Panc1 (cell line): ENCODE measurements around the gene FRMD7. TPM values are rescaled to one million over a fixed set of nuclear protein-coding genes. Genes with fewer than 3 reads are reported as not detected.

Experiments
- ATAC-seq: fragments of 200-7000 bp; cut with Tn5 transposase; 2 replicates; pipeline ENCODE4 v1.9.1; 2020; ENCODE audit warnings: mild to moderate bottlenecking, moderate library complexity
- BruUV-seq: library from RNA; stranded (reverse); fragments of 400-500 nt; replicated peaks from 2 replicates; lab custom pipeline; 2021; lab: Mats Ljungman, UMichigan
- CTCF ChIA-PET: fragments of 300-600 bp; sonication (Branson Sonifier 250); formaldehyde crosslinking; loops from one replicate; lab custom pipeline; 2022; ENCODE audit warnings: antibody characterized with exemption; lab: Charles Lee
- POLR2A ChIA-PET: fragments of 300-600 bp; sonication (Branson Sonifier 250); formaldehyde crosslinking; loops from one replicate; lab custom pipeline; 2022; ENCODE audit warnings: antibody characterized with exemption; lab: Charles Lee
- DNase-seq: peaks from one replicate; pipeline ENCODE4 v3.0.0-alpha.2; 2010; ENCODE audit warnings: low read depth, low spot score
- H3K27ac ChIP-seq: 2 replicates; pipeline ENCODE4 v1.5.1; 2011; ENCODE audit warnings: mild to moderate bottlenecking, low read length, inconsistent platforms
- H3K27me3 ChIP-seq: fragments of 200-500 bp; sonication (Bioruptor generic); 2 replicates; pipeline ENCODE4 v1.6.0; 2014; ENCODE audit warnings: low read length, inconsistent platforms; ENCODE audit not compliant: control insufficient read depth, insufficient read depth
- H3K36me3 ChIP-seq: fragments of 200-500 bp; sonication (Bioruptor generic); 2 replicates; pipeline ENCODE4 v1.5.1; 2014; ENCODE audit warnings: inconsistent platforms, mild to moderate bottlenecking, low read length, moderate library complexity; ENCODE audit not compliant: control insufficient read depth, insufficient read depth
- H3K4me1 ChIP-seq: 2 replicates; pipeline ENCODE4 v1.5.1; 2011; ENCODE audit warnings: inconsistent platforms, mild to moderate bottlenecking, low read length, moderate library complexity; ENCODE audit not compliant: control insufficient read depth, insufficient read depth
- H3K4me3 ChIP-seq, 2 experiments: 2 replicates each; pipeline ENCODE4 v1.5.1; 2011 to 2012; ENCODE audit warnings: low read depth in 2 of 2, low read length in 2 of 2, mild to moderate bottlenecking in 2 of 2, inconsistent platforms in 1 of 2, moderate library complexity in 1 of 2
- H3K9me3 ChIP-seq: fragments of 200-500 bp; sonication (Bioruptor generic); 2 replicates; pipeline ENCODE4 v1.5.1; 2014; ENCODE audit warnings: low read depth, mild to moderate bottlenecking, inconsistent platforms, low read length, moderate library complexity; ENCODE audit not compliant: control insufficient read depth, insufficient read depth
- CTCF ChIP-seq: fragments of 450-650 bp; IDR thresholded peaks from 2 replicates; pipeline ENCODE4 v1.5.1; 2017; ENCODE audit warnings: mild to moderate bottlenecking
- POLR2AphosphoS5 ChIP-seq: IDR thresholded peaks from 2 replicates; pipeline ENCODE4 v1.6.1; 2012; ENCODE audit warnings: mild to moderate bottlenecking, low read depth, low read length, moderate library complexity
- SIN3A ChIP-seq: IDR thresholded peaks from 2 replicates; pipeline ENCODE4 v1.6.1; 2012; ENCODE audit warnings: low read depth, mild to moderate bottlenecking, low read length, moderate library complexity, borderline replicate concordance; ENCODE audit not compliant: insufficient read depth
- TCF7L2 ChIP-seq: IDR thresholded peaks from 2 replicates; pipeline ENCODE4 v1.6.1; 2011; ENCODE audit warnings: mild to moderate bottlenecking, low read depth, low read length, inconsistent platforms
- in situ Hi-C: cut with HindIII; loops from 2 replicates; pipeline ENCODE4 v1.10.0; 2016; ENCODE audit warnings: low sequenced_read_pairs, low pct_unique_long_range_greater_than_20kb
- intact Hi-C: fragments of 100-400 bp; cut with micrococcal nuclease; formaldehyde crosslinking; loops from one replicate; pipeline ENCODE4 v1.10.0; 2022; ENCODE audit not compliant: unreplicated experiment
- total RNA-seq: library from RNA; stranded (reverse); gene quantifications from one replicate; pipeline ENCODE4 v1.2.1, GENCODE V29; 2021; ENCODE audit not compliant: unreplicated experiment
- TF ChIP-seq, protein P1 (sequence below), 2 experiments: IDR thresholded peaks; 2 replicates each; pipeline ENCODE4 v1.6.1; 2011 to 2012; ENCODE audit warnings: low read depth in 2 of 2, control low read depth in 1 of 2, low read length in 1 of 2, mild to moderate bottlenecking in 1 of 2, moderate library complexity in 1 of 2; ENCODE audit not compliant: insufficient read depth in 1 of 2

The FRMD7 gene
- total RNA-seq, 1 experiment from 2014 or later: not detected

- H3K27ac ChIP-seq: no peak overlapping the region
- intact Hi-C loops: no loop called here
- no peaks in the 10 kb centered on the region for H3K27me3 ChIP-seq
- no TSS peak for BruUV-seq
- TF ChIP-seq TCF7L2: no peak
- TF ChIP-seq POLR2AphosphoS5: no peak
- TF ChIP-seq, protein P1, sequence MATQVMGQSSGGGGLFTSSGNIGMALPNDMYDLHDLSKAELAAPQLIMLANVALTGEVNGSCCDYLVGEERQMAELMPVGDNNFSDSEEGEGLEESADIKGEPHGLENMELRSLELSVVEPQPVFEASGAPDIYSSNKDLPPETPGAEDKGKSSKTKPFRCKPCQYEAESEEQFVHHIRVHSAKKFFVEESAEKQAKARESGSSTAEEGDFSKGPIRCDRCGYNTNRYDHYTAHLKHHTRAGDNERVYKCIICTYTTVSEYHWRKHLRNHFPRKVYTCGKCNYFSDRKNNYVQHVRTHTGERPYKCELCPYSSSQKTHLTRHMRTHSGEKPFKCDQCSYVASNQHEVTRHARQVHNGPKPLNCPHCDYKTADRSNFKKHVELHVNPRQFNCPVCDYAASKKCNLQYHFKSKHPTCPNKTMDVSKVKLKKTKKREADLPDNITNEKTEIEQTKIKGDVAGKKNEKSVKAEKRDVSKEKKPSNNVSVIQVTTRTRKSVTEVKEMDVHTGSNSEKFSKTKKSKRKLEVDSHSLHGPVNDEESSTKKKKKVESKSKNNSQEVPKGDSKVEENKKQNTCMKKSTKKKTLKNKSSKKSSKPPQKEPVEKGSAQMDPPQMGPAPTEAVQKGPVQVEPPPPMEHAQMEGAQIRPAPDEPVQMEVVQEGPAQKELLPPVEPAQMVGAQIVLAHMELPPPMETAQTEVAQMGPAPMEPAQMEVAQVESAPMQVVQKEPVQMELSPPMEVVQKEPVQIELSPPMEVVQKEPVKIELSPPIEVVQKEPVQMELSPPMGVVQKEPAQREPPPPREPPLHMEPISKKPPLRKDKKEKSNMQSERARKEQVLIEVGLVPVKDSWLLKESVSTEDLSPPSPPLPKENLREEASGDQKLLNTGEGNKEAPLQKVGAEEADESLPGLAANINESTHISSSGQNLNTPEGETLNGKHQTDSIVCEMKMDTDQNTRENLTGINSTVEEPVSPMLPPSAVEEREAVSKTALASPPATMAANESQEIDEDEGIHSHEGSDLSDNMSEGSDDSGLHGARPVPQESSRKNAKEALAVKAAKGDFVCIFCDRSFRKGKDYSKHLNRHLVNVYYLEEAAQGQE (IDR thresholded peaks at IDR 0.05; ENCODE audit: insufficient read depth in 1 of 2, low read depth in 2 of 2, low read length in 1 of 2): no peak
- TF ChIP-seq CTCF: no peak
- no peak for TF ChIP-seq SIN3A
- ChIA-PET POLR2A (no interaction called here), CTCF (no interaction called here)
- H3K9me3 ChIP-seq: no peaks in the 10 kb centered on the region
- in situ Hi-C loops: no loop called here
- DNase-seq (no peak), ATAC-seq (no peak)
- peaks cover 2% of the 10 kb centered on the region; the same call in 1 of the 2 replicates for H3K4me1 ChIP-seq
- no peak overlapping the region for H3K4me3 ChIP-seq
- no peaks in the 10 kb centered on the region for H3K36me3 ChIP-seq
These were observed 93.2 kb downstream of the FRMD7 start for GRCh38 chrX:132034648-132035047.

GRCh38 chrX:132033166-132033565 lies 94.7 kb downstream of the FRMD7 start:
- Histone ChIP-seq H3K9me3 (no peaks in the 10 kb centered on the region), H3K4me1 (peaks cover 2% of the 10 kb centered on the region; the same call in 1 of the 2 replicates), H3K4me3 (no peak overlapping the region), H3K27ac (no peak overlapping the region), H3K27me3 (no peaks in the 10 kb centered on the region), H3K36me3 (no peaks in the 10 kb centered on the region)
- CTCF ChIA-PET: no interaction called here
- in situ Hi-C loops (no loop called here), intact Hi-C loops (no loop called here)
- TF ChIP-seq POLR2AphosphoS5: no peak
- TF ChIP-seq SIN3A: no peak
- TF ChIP-seq, protein P1 (IDR thresholded peaks at IDR 0.05; ENCODE audit: insufficient read depth in 1 of 2, low read depth in 2 of 2, low read length in 1 of 2): no peak
- no peak for TF ChIP-seq TCF7L2
- no TSS peak for BruUV-seq
- ATAC-seq (no peak), DNase-seq (no peak)
- POLR2A ChIA-PET: interaction anchor here (0.5 to 0.6 kb wide), 2 partner anchors 9 to 1769 kb away, joined by 3 to 4 read pairs; no protein-coding TSS in a partner anchor
